Measurements from ENCODE around the gene ABLIM2.

DNA sequence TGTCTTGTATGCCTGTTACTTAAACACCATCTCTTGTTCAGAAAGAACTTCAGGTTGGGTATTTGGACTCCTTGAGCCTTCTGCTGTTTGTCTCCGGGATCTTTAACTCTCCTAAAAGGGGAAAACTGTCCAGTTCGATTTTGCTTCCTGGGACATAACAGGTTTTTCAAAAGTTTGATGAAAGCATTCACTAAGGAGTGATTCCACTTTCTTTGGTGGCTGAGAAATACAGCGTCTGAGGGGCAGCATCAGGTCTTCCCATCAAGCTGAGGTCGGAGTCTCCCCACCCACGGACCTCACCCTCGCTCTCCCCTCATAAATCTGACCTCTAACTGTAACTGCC lies 220.4 kb downstream of the ABLIM2 start:
- no peak for TF ChIP-seq POLR2AphosphoS5 (IDR thresholded peaks at IDR 0.05; ENCODE audit: low read depth, low read length)
- no peak for TF ChIP-seq EZH2 (IDR thresholded peaks at IDR 0.05)
- TF ChIP-seq, protein P1, sequence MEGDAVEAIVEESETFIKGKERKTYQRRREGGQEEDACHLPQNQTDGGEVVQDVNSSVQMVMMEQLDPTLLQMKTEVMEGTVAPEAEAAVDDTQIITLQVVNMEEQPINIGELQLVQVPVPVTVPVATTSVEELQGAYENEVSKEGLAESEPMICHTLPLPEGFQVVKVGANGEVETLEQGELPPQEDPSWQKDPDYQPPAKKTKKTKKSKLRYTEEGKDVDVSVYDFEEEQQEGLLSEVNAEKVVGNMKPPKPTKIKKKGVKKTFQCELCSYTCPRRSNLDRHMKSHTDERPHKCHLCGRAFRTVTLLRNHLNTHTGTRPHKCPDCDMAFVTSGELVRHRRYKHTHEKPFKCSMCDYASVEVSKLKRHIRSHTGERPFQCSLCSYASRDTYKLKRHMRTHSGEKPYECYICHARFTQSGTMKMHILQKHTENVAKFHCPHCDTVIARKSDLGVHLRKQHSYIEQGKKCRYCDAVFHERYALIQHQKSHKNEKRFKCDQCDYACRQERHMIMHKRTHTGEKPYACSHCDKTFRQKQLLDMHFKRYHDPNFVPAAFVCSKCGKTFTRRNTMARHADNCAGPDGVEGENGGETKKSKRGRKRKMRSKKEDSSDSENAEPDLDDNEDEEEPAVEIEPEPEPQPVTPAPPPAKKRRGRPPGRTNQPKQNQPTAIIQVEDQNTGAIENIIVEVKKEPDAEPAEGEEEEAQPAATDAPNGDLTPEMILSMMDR (IDR thresholded peaks at IDR 0.05 in 2 of 3, conservative IDR thresholded peaks at IDR 0.05 in 1 of 3; ENCODE audit: borderline replicate concordance in 1 of 3, insufficient read depth in 1 of 3, low read depth in 2 of 3, low read length in 2 of 3) = no peak
- TF ChIP-seq JUND (IDR thresholded peaks at IDR 0.05) = no peak
- no peak for TF ChIP-seq CEBPB (IDR thresholded peaks at IDR 0.05; ENCODE audit: low read depth)
- TF ChIP-seq MAX (IDR thresholded peaks at IDR 0.05) = no peak
- no peak for TF ChIP-seq EZH2phosphoT487 (IDR thresholded peaks at IDR 0.05; ENCODE audit: borderline replicate concordance)
- no peak for TF ChIP-seq YY1 (IDR thresholded peaks at IDR 0.05; ENCODE audit: extremely low read depth, insufficient replicate concordance, low read depth, low read length)
- TF ChIP-seq POLR2A (IDR thresholded peaks at IDR 0.05; ENCODE audit: borderline replicate concordance, extremely low read depth, insufficient read depth, insufficient read length) = no peak
- no peak for TF ChIP-seq ATF3 (IDR thresholded peaks at IDR 0.05)
